ENCODE results near the gene RNU2-63P. TPM values are rescaled to one million over a fixed set of nuclear protein-coding genes. Genes with fewer than 3 reads are reported as not detected.
"Not testable (repeated sequence)": the region's sequence is repeated elsewhere in the genome, so short reads cannot be mapped to it uniquely, and the experiment has no call there.

RNU2-63P gene
- total and polyA plus RNA-seq, 7 donors = 5.0 TPM; not detected in 6

DNA sequence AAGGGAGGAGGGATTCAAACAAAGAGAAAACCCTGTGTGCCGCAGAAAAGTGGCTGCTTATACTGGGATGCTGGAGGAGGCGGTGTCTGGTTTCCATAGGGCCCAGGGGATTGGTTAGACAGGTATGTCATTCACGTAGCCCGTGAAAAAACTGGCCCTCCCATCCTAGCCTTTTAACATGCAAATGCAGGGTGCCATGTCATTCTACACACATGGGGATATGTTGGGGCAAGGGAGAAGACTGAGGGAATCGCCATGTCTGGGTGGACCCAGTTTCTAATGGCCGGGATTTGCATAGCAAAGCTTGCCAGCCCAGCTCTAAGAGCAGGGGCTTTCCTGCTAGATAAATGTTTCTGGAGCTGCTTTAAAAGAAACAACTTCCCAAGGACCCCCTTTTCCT, 8.2 kb upstream of the RNU2-63P start:
- H3K4me1 ChIP-seq = no peaks in the 10 kb centered on the region

DNA sequence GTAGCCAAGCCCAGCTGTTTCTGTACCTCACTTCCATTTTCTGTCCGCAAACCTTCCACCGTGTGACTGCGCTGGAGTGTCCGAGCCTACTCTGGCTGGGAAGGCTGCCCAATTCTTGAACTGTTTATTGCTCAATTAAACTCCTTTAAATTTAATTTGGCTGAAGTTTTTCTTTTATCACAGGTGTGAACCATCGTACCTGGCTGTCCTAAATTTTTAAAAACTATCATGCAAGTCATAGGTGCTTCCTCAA, 6.2 kb upstream of the RNU2-63P start:
- TF ChIP-seq, protein P1, sequence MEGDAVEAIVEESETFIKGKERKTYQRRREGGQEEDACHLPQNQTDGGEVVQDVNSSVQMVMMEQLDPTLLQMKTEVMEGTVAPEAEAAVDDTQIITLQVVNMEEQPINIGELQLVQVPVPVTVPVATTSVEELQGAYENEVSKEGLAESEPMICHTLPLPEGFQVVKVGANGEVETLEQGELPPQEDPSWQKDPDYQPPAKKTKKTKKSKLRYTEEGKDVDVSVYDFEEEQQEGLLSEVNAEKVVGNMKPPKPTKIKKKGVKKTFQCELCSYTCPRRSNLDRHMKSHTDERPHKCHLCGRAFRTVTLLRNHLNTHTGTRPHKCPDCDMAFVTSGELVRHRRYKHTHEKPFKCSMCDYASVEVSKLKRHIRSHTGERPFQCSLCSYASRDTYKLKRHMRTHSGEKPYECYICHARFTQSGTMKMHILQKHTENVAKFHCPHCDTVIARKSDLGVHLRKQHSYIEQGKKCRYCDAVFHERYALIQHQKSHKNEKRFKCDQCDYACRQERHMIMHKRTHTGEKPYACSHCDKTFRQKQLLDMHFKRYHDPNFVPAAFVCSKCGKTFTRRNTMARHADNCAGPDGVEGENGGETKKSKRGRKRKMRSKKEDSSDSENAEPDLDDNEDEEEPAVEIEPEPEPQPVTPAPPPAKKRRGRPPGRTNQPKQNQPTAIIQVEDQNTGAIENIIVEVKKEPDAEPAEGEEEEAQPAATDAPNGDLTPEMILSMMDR (IDR thresholded peaks at IDR 0.05) = no peak
- intact Hi-C loops (cut with DNase I) = no loop called here
- DNase-seq (no peak), ATAC-seq (no peak)
- Histone ChIP-seq H3K27ac (no peak overlapping the region), H3K36me3 (ENCODE audit: insufficient read depth in 1 of 2, low read depth in 1 of 2) (peaks cover 0 to 19% of the 10 kb centered on the region in 2 donors), H3K27me3 (ENCODE audit: insufficient read depth in 3 of 3, low read length in 2 of 3) (no peaks in the 10 kb centered on the region), H3K4me3 (no peak overlapping the region), H3K4me1 (no peaks in the 10 kb centered on the region), H3K9me3 (no peaks in the 10 kb centered on the region)
- WGBS, 3 donors = 66 to 80% (median 67%) methylated on average over 5 of the region's 5 CpGs

More for the DNA sequence above, 8.2 kb upstream of the RNU2-63P start:
- peaks cover 3 to 38% of the 10 kb centered on the region in 2 donors for H3K36me3 ChIP-seq (ENCODE audit: insufficient read depth in 1 of 2, low read depth in 1 of 2)
- no peaks in the 10 kb centered on the region for H3K27me3 ChIP-seq (ENCODE audit: insufficient read depth in 3 of 3, low read length in 2 of 3)
- no peak for DNase-seq
- H3K27ac ChIP-seq = no peak overlapping the region
- intact Hi-C loops (cut with DNase I) = no loop called here
- TF ChIP-seq, protein P1 (IDR thresholded peaks at IDR 0.05) = no peak
- 72 to 80% (median 79%) methylated on average over 6 of the region's 6 CpGs for WGBS, 3 donors
- H3K4me3 ChIP-seq = no peak overlapping the region
- ATAC-seq = no peak
- H3K9me3 ChIP-seq = no peaks in the 10 kb centered on the region

- intact Hi-C loops (cut with DNase I) = loop anchor here in 1 of 2 donors (5.0 to 10.0 kb wide), 2 partner anchors 32 to 195 kb away; partner anchors contain the start of gene RGPD2
- Histone ChIP-seq H3K4me3 (no peak overlapping the region), H3K4me1 (no peaks in the 10 kb centered on the region), H3K27ac (no peak overlapping the region), H3K9me3 (no peaks in the 10 kb centered on the region), H3K27me3 (ENCODE audit: insufficient read depth in 3 of 3, low read length in 2 of 3) (no peaks in the 10 kb centered on the region), H3K36me3 (ENCODE audit: insufficient read depth in 1 of 2, low read depth in 1 of 2) (no peaks in the 10 kb centered on the region)
- TF ChIP-seq, protein P1 (IDR thresholded peaks at IDR 0.05) = no peak
- no peak for DNase-seq
- no peak for ATAC-seq
- WGBS, 3 donors = 75 to 93% (median 82%) methylated on average over 3 of the region's 3 CpGs
Measured at GRCh38 chr2:88019985-88020384, 3.6 kb upstream of the RNU2-63P start.

- WGBS, 3 donors = 55 to 66% (median 61%) methylated on average over 6 of the region's 6 CpGs
- intact Hi-C loops (cut with DNase I) = loop anchor here in 1 of 2 donors (5.0 to 10.0 kb wide), 2 partner anchors 33 to 194 kb away; partner anchors contain the start of gene RGPD2
- H3K27ac ChIP-seq = no peak overlapping the region
- H3K9me3 ChIP-seq = no peaks in the 10 kb centered on the region
- H3K36me3 ChIP-seq (ENCODE audit: insufficient read depth in 1 of 2, low read depth in 1 of 2) = no peaks in the 10 kb centered on the region
- DNase-seq = no peak
- H3K4me1 ChIP-seq = no peaks in the 10 kb centered on the region
- TF ChIP-seq, protein P1 (IDR thresholded peaks at IDR 0.05) = no peak
- no peaks in the 10 kb centered on the region for H3K27me3 ChIP-seq (ENCODE audit: insufficient read depth in 3 of 3, low read length in 2 of 3)
- no peak for ATAC-seq
- H3K4me3 ChIP-seq = no peak overlapping the region
Measured at GRCh38 chr2:88018909-88019308, 2.6 kb upstream of the RNU2-63P start.

GRCh38 chr2:88018077-88018805, 1.9 kb upstream of the RNU2-63P start:
- H3K4me3 ChIP-seq; H3K36me3 ChIP-seq (ENCODE audit: insufficient read depth in 1 of 2, low read depth in 1 of 2); H3K27me3 ChIP-seq (ENCODE audit: insufficient read depth in 3 of 3, low read length in 2 of 3); DNase-seq; ATAC-seq; H3K27ac ChIP-seq; H3K9me3 ChIP-seq; H3K4me1 ChIP-seq: not testable (repeated sequence)
- 80 to 86% (median 83%) methylated on average over 11 of the region's 11 CpGs for WGBS, 3 donors
- intact Hi-C loops (cut with DNase I) = loop anchor here in 1 of 2 donors (5.0 to 10.0 kb wide), 2 partner anchors 34 to 193 kb away; partner anchors contain the start of gene RGPD2

GRCh38 chr2:88017780-88018038, 1.4 kb upstream of the RNU2-63P start:
- ATAC-seq; H3K27ac ChIP-seq; H3K4me3 ChIP-seq; H3K9me3 ChIP-seq; DNase-seq; H3K27me3 ChIP-seq (ENCODE audit: insufficient read depth in 3 of 3, low read length in 2 of 3); H3K36me3 ChIP-seq (ENCODE audit: insufficient read depth in 1 of 2, low read depth in 1 of 2); H3K4me1 ChIP-seq: not testable (repeated sequence)
- WGBS, 3 donors = 73 to 77% (median 74%) methylated on average over 2 of the region's 2 CpGs
- intact Hi-C loops (cut with DNase I) = loop anchor here in 1 of 2 donors (5.0 to 10.0 kb wide), 2 partner anchors 35 to 193 kb away; partner anchors contain the start of gene RGPD2
